Measurements from ENCODE around the gene CLMN. TPM values are rescaled to one million over a fixed set of nuclear protein-coding genes. Genes with fewer than 3 reads are reported as not detected.

The CLMN gene
- total and polyA plus RNA-seq, 2 of the 4 experiments (the other 2 are of a cell fraction), result 0.10 to 0.18 TPM

- Histone ChIP-seq H4K20me1 (ENCODE audit: insufficient read depth, low read length) (no peaks in the 10 kb centered on the region), H2BK120ac (ENCODE audit: low read depth, low read length) (no peak overlapping the region), H3K4ac (ENCODE audit: low read depth, low read length) (no peak overlapping the region), H3K14ac (replicated peaks; ENCODE audit: low read depth, low read length) (no peak overlapping the region), H3K4me3 (ENCODE audit: insufficient read depth, low read depth, low read length) (no peak overlapping the region), H4K91ac (ENCODE audit: insufficient read depth, low read depth, low read length) (no peak overlapping the region), H2AK5ac (ENCODE audit: low read depth, low read length) (no peak overlapping the region), H3K27me3 (ENCODE audit: control insufficient read depth, insufficient read depth, low read length) (peaks cover 9% of the 10 kb centered on the region; the same call in 1 of the 2 replicates), H3K9ac (ENCODE audit: low read depth, low read length) (no peak overlapping the region), H3K79me1 (ENCODE audit: low read depth in 1 of 2, low read length in 2 of 2) (no peaks in the 10 kb centered on the region), H2AK9ac (replicated peaks; ENCODE audit: low read depth, low read length, poor library complexity) (no peak overlapping the region), H4K8ac (ENCODE audit: low read depth in 2 of 2, low read length in 2 of 2) (no peak overlapping the region), H2BK15ac (ENCODE audit: low read depth, low read length) (no peak overlapping the region), H3K18ac (ENCODE audit: low read depth, low read length) (no peak overlapping the region), H2AFZ (replicated peaks; ENCODE audit: low read length, poor library complexity) (no peak overlapping the region), H3K4me2 (ENCODE audit: low read depth, low read length) (no peak overlapping the region), H2BK20ac (ENCODE audit: low read depth, low read length) (no peak overlapping the region), H3K4me1 (ENCODE audit: control insufficient read depth, insufficient read depth, low read length) (peaks cover 2% of the 10 kb centered on the region; the same call in 1 of the 2 replicates), H3K56ac (ENCODE audit: extremely low read depth, insufficient read depth, low read length) (no peak overlapping the region), H3K27ac (ENCODE audit: insufficient read depth, low read length) (no peak overlapping the region), H4K5ac (ENCODE audit: low read depth, low read length) (no peak overlapping the region), H3K36me3 (ENCODE audit: control insufficient read depth, insufficient read depth, low read length) (no peaks in the 10 kb centered on the region), H3K9me3 (ENCODE audit: control insufficient read depth, insufficient read depth, low read length) (no peaks in the 10 kb centered on the region; the same call in 1 of the 2 replicates), H3K9me1 (ENCODE audit: insufficient read depth, low read length) (no peaks in the 10 kb centered on the region), H2BK5ac (ENCODE audit: low read depth, low read length, poor library complexity, severe bottlenecking) (no peak overlapping the region), H3K23ac (ENCODE audit: low read depth, low read length) (no peak overlapping the region)
- DNase-seq, result no peak
- ChIA-PET CTCF (no interaction called here), POLR2A (ENCODE audit: unreplicated experiment) (no interaction called here)
- no peak for ATAC-seq (ENCODE audit: low read depth)
- intact Hi-C loops (cut with micrococcal nuclease) (no loop called here), dilution Hi-C loops (cut with HindIII; ENCODE audit: low sequenced_read_pairs, unreplicated experiment) (no loop called here), in situ Hi-C loops (cut with MboI; ENCODE audit: low sequenced_read_pairs) (no loop called here)
- whole genome bisulfite sequencing, 2 experiments (ENCODE audit: extremely low coverage in 2 of 2, insufficient read length in 1 of 2), result 80 to 100% methylated on average over 1 of the region's 7 CpGs
- TF ChIP-seq NFE2L2 (IDR thresholded peaks at IDR 0.05; ENCODE audit: low read depth, low read length) (no peak), FOS (IDR thresholded peaks at IDR 0.05; ENCODE audit: low read depth, low read length) (no peak), MXI1 (IDR thresholded peaks at IDR 0.05; ENCODE audit: borderline replicate concordance, low read depth, low read length) (no peak)
- TF ChIP-seq, protein P1, sequence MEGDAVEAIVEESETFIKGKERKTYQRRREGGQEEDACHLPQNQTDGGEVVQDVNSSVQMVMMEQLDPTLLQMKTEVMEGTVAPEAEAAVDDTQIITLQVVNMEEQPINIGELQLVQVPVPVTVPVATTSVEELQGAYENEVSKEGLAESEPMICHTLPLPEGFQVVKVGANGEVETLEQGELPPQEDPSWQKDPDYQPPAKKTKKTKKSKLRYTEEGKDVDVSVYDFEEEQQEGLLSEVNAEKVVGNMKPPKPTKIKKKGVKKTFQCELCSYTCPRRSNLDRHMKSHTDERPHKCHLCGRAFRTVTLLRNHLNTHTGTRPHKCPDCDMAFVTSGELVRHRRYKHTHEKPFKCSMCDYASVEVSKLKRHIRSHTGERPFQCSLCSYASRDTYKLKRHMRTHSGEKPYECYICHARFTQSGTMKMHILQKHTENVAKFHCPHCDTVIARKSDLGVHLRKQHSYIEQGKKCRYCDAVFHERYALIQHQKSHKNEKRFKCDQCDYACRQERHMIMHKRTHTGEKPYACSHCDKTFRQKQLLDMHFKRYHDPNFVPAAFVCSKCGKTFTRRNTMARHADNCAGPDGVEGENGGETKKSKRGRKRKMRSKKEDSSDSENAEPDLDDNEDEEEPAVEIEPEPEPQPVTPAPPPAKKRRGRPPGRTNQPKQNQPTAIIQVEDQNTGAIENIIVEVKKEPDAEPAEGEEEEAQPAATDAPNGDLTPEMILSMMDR (conservative IDR thresholded peaks at IDR 0.05; ENCODE audit: low read depth, low read length), result no peak
- BruUV-seq (replicated peaks), result no TSS peak
Measured at GRCh38 chr14:95305145-95305544, 14.6 kb downstream of the CLMN start.

All from IMR-90 (cell line).